Cerebellar nuclear complex (tissue), 1 donor: ENCODE data around the gene PSIP1.
"Not testable (repeated sequence)": the region's sequence is repeated elsewhere in the genome, so short reads cannot be mapped to it uniquely, and the experiment has no call there.

Experiments used
- DNase-seq, 2 experiments: peaks; one replicate each; lab custom pipeline; 2025; lab: John Stamatoyannopoulos, UW

PSIP1 gene

GRCh38 chr9:15505921-15506320 lies 4.8 kb downstream of the PSIP1 start:
- DNase-seq: no peak

GRCh38 chr9:15501803-15502202 lies 9.0 kb downstream of the PSIP1 start:
- no peak for DNase-seq

GRCh38 chr9:15501179-15501578 lies 9.6 kb downstream of the PSIP1 start:
- no peak for DNase-seq

- DNase-seq: no peak
Observed at GRCh38 chr9:15499139-15499538, 11.6 kb downstream of the PSIP1 start.

GRCh38 chr9:15498246-15498995 lies 12.3 kb downstream of the PSIP1 start:
- DNase-seq: no peak

- DNase-seq: no peak
Observed at GRCh38 chr9:15492485-15493150, 18.2 kb downstream of the PSIP1 start.

GRCh38 chr9:15491950-15492349 lies 18.8 kb downstream of the PSIP1 start:
- DNase-seq: no peak

GRCh38 chr9:15485836-15486666 lies 24.7 kb downstream of the PSIP1 start:
- DNase-seq: no peak

- no peak for DNase-seq
Observed at GRCh38 chr9:15484802-15485201, 26.0 kb downstream of the PSIP1 start.

GRCh38 chr9:15482146-15482545 lies 28.6 kb downstream of the PSIP1 start:
- DNase-seq: no peak

- no peak for DNase-seq
Observed at GRCh38 chr9:15480028-15480427, 30.7 kb downstream of the PSIP1 start.

GRCh38 chr9:15475923-15476536 lies 34.7 kb downstream of the PSIP1 start:
- no peak for DNase-seq

GRCh38 chr9:15469862-15470261 lies 40.9 kb downstream of the PSIP1 start:
- DNase-seq: no peak

GRCh38 chr9:15469406-15469805 lies 41.4 kb downstream of the PSIP1 start:
- DNase-seq: no peak

GRCh38 chr9:15468145-15468544 lies 42.6 kb downstream of the PSIP1 start:
- DNase-seq: no peak

GRCh38 chr9:15461601-15462000 lies 49.2 kb downstream of the PSIP1 start:
- DNase-seq: no peak

GRCh38 chr9:15461056-15461455 lies 49.7 kb downstream of the PSIP1 start:
- no peak for DNase-seq

GRCh38 chr9:15453956-15454355 lies 56.8 kb downstream of the PSIP1 start:
- no peak for DNase-seq

- no peak for DNase-seq
Observed at GRCh38 chr9:15444141-15444540, 66.6 kb downstream of the PSIP1 start.

GRCh38 chr9:15442264-15442663 lies 68.5 kb downstream of the PSIP1 start:
- not testable (repeated sequence) for DNase-seq

GRCh38 chr9:15441841-15442240 lies 68.9 kb downstream of the PSIP1 start:
- DNase-seq: not testable (repeated sequence)

GRCh38 chr9:15438891-15439290 lies 71.9 kb downstream of the PSIP1 start:
- no peak for DNase-seq
